Omental fat pad (tissue), 4 donors: Measurements from ENCODE around the gene UHMK1. TPM values are rescaled to one million over a fixed set of nuclear protein-coding genes. Genes with fewer than 3 reads are reported as not detected.

Source experiments
- ATAC-seq: fragments of 150-250 bp; one replicate; pipeline ENCODE4 v1.9.1; 2016; ENCODE audit warnings: mild to moderate bottlenecking, moderate library complexity; ENCODE audit not compliant: low FRiP score
- DNase-seq: peaks from one replicate; pipeline ENCODE4 v3.0.0-alpha.2; 2019; ENCODE audit warnings: low spot score
- CTCF ChIP-seq, 3 donors: fragments of 450-650 bp; IDR thresholded peaks; one replicate each; pipeline ENCODE4 v1.5.1; 2016 to 2017; ENCODE audit warnings: antibody characterized with exemption in 3 of 3, mild to moderate bottlenecking in 3 of 3, moderate library complexity in 2 of 3
- total RNA-seq, 4 donors: library from RNA; depleted of rRNA; stranded (reverse); fragments of >200 nt; gene quantifications; one replicate each; pipeline ENCODE4 v1.1.0, GENCODE V29; 2016

The UHMK1 gene
- total RNA-seq, 4 donors from 2014 or later = 56.9 to 83.1 (median 71.5) TPM

GRCh38 chr1:162530988-162531319 is 33.3 kb downstream of the UHMK1 start:
- DNase-seq (no peak), ATAC-seq (no peak)
- no peak for TF ChIP-seq CTCF (IDR thresholded peaks at IDR 0.05)

GRCh38 chr1:162535501-162535900 is 37.9 kb downstream of the UHMK1 start:
- no peak for DNase-seq
- ATAC-seq = no peak
- TF ChIP-seq CTCF (IDR thresholded peaks at IDR 0.05) = no peak

- no peak for ATAC-seq
- no peak for DNase-seq
- no peak for TF ChIP-seq CTCF (IDR thresholded peaks at IDR 0.05)
Measured at GRCh38 chr1:162536511-162536910, 38.9 kb downstream of the UHMK1 start.

GRCh38 chr1:162537216-162537615 is 39.6 kb downstream of the UHMK1 start:
- DNase-seq (no peak), ATAC-seq (no peak)
- TF ChIP-seq CTCF (IDR thresholded peaks at IDR 0.05) = no peak

- DNase-seq (no peak), ATAC-seq (peak; percentile 43)
- TF ChIP-seq CTCF (IDR thresholded peaks at IDR 0.05) = no peak
Measured at GRCh38 chr1:162538815-162539431, 41.3 kb downstream of the UHMK1 start.

- DNase-seq (peak; percentile 41), ATAC-seq (peak; percentile 98)
- TF ChIP-seq CTCF (IDR thresholded peaks at IDR 0.05) = no peak
Measured at GRCh38 chr1:162541619-162542141, 44.1 kb downstream of the UHMK1 start.

GRCh38 chr1:162543228-162543627 is 45.6 kb downstream of the UHMK1 start:
- no peak for TF ChIP-seq CTCF (IDR thresholded peaks at IDR 0.05)
- no peak for DNase-seq
- ATAC-seq = no peak
